ENCODE data around the gene MYOZ3. TPM values are rescaled to one million over a fixed set of nuclear protein-coding genes. Genes with fewer than 3 reads are reported as not detected.

Gene MYOZ3
- total RNA-seq, 1 experiment from 2014 or later = not detected

- H3K4me1 Mint-ChIP-seq (ENCODE audit: low read depth, unreplicated experiment) = no peaks in the 10 kb centered on the region
- no TSS peak for BruUV-seq (replicated peaks)
- H3K9me3 Mint-ChIP-seq (ENCODE audit: low read depth, unreplicated experiment) = no peaks in the 10 kb centered on the region
- intact Hi-C loops (cut with micrococcal nuclease; ENCODE audit: unreplicated experiment) = no loop called here
- DNase-seq = no peak
- H3K27ac Mint-ChIP-seq (ENCODE audit: unreplicated experiment) = no peak overlapping the region
- TF ChIP-seq, protein P1, sequence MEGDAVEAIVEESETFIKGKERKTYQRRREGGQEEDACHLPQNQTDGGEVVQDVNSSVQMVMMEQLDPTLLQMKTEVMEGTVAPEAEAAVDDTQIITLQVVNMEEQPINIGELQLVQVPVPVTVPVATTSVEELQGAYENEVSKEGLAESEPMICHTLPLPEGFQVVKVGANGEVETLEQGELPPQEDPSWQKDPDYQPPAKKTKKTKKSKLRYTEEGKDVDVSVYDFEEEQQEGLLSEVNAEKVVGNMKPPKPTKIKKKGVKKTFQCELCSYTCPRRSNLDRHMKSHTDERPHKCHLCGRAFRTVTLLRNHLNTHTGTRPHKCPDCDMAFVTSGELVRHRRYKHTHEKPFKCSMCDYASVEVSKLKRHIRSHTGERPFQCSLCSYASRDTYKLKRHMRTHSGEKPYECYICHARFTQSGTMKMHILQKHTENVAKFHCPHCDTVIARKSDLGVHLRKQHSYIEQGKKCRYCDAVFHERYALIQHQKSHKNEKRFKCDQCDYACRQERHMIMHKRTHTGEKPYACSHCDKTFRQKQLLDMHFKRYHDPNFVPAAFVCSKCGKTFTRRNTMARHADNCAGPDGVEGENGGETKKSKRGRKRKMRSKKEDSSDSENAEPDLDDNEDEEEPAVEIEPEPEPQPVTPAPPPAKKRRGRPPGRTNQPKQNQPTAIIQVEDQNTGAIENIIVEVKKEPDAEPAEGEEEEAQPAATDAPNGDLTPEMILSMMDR (IDR thresholded peaks at IDR 0.05; ENCODE audit: unreplicated experiment) = no peak
- peaks cover 60% of the 10 kb centered on the region for H3K27me3 Mint-ChIP-seq (ENCODE audit: unreplicated experiment)
- no peak overlapping the region for H3K4me3 Mint-ChIP-seq (ENCODE audit: low read depth, unreplicated experiment)
- CTCF ChIA-PET = interaction anchor here (0.6 kb wide), 2 partner anchors 23 to 1907 kb away, joined by 3 read pairs; partner anchors contain the start of gene SYNPO
- peaks cover under 1% of the 10 kb centered on the region for H3K36me3 Mint-ChIP-seq (ENCODE audit: insufficient read depth, unreplicated experiment)
These were observed 1.9 kb downstream of the MYOZ3 start for GRCh38 chr5:150662731-150663516.

GRCh38 chr5:150663936-150664335 lies 2.9 kb downstream of the MYOZ3 start:
- DNase-seq = no peak

DNA sequence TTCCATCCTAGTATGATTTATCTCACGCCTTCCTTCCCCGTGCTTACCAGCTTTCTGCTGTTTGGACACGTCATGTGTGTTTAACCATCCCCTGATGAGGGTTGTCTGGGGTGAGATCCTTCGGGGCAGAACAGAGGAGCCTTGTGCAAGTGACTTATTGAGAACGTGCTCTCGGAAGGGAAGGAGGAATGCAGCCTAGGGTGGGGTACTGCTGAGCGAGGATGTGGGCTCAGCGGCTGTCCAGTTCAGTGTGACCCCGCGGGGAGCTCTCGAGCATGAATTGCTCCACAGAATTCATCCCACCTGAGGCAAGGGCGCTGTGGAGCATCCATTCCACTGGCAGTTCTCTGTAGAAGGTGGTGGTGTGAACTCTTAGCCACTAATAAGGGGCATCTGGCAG lies 4.0 kb downstream of the MYOZ3 start:
- CTCF ChIA-PET = no interaction called here
- Mint-ChIP-seq H3K4me3 (ENCODE audit: low read depth, unreplicated experiment) (peak overlapping the region; percentile 11), H3K9me3 (ENCODE audit: low read depth, unreplicated experiment) (no peaks in the 10 kb centered on the region), H3K27ac (ENCODE audit: unreplicated experiment) (no peak overlapping the region), H3K4me1 (ENCODE audit: low read depth, unreplicated experiment) (no peaks in the 10 kb centered on the region), H3K27me3 (ENCODE audit: unreplicated experiment) (peaks cover 51% of the 10 kb centered on the region), H3K36me3 (ENCODE audit: insufficient read depth, unreplicated experiment) (no peaks in the 10 kb centered on the region)
- BruUV-seq (replicated peaks) = no TSS peak
- TF ChIP-seq, protein P1 (IDR thresholded peaks at IDR 0.05; ENCODE audit: unreplicated experiment) = no peak
- intact Hi-C loops (cut with micrococcal nuclease; ENCODE audit: unreplicated experiment) = loop anchor here (2.0 kb wide), 1 partner anchor 38 kb away; no protein-coding TSS in a partner anchor
- peak; percentile 56 for DNase-seq

More at GRCh38 chr5:150663936-150664335, 2.9 kb downstream of the MYOZ3 start:
- TF ChIP-seq, protein P1 (IDR thresholded peaks at IDR 0.05; ENCODE audit: unreplicated experiment) = no peak
- peaks cover 51% of the 10 kb centered on the region for H3K27me3 Mint-ChIP-seq (ENCODE audit: unreplicated experiment)
- intact Hi-C loops (cut with micrococcal nuclease; ENCODE audit: unreplicated experiment) = loop anchor here (2.0 kb wide), 1 partner anchor 39 kb away; no protein-coding TSS in a partner anchor
- no TSS peak for BruUV-seq (replicated peaks)
- no peak overlapping the region for H3K4me3 Mint-ChIP-seq (ENCODE audit: low read depth, unreplicated experiment)
- no peak overlapping the region for H3K27ac Mint-ChIP-seq (ENCODE audit: unreplicated experiment)
- CTCF ChIA-PET = interaction anchor here (0.5 to 0.7 kb wide), 3 partner anchors 19 to 1908 kb away, joined by 3 read pairs; no protein-coding TSS in a partner anchor
- no peaks in the 10 kb centered on the region for H3K9me3 Mint-ChIP-seq (ENCODE audit: low read depth, unreplicated experiment)
- no peaks in the 10 kb centered on the region for H3K36me3 Mint-ChIP-seq (ENCODE audit: insufficient read depth, unreplicated experiment)
- no peaks in the 10 kb centered on the region for H3K4me1 Mint-ChIP-seq (ENCODE audit: low read depth, unreplicated experiment)

- BruUV-seq (replicated peaks) = no TSS peak
- Mint-ChIP-seq H3K27me3 (ENCODE audit: unreplicated experiment) (peaks cover 22% of the 10 kb centered on the region), H3K36me3 (ENCODE audit: insufficient read depth, unreplicated experiment) (no peaks in the 10 kb centered on the region), H3K27ac (ENCODE audit: unreplicated experiment) (no peak overlapping the region), H3K9me3 (ENCODE audit: low read depth, unreplicated experiment) (no peaks in the 10 kb centered on the region), H3K4me3 (ENCODE audit: low read depth, unreplicated experiment) (no peak overlapping the region), H3K4me1 (ENCODE audit: low read depth, unreplicated experiment) (no peaks in the 10 kb centered on the region)
- TF ChIP-seq, protein P1 (IDR thresholded peaks at IDR 0.05; ENCODE audit: unreplicated experiment) = no peak
- CTCF ChIA-PET = interaction anchor here (0.6 kb wide), 1 partner anchor 1515 kb away, joined by 3 read pairs; no protein-coding TSS in a partner anchor
- DNase-seq = no peak
- intact Hi-C loops (cut with micrococcal nuclease; ENCODE audit: unreplicated experiment) = no loop called here
These were observed 9.4 kb downstream of the MYOZ3 start for GRCh38 chr5:150670275-150670947.
